H1 (cell line): Measurements from ENCODE around the gene OMG. TPM values are rescaled to one million over a fixed set of nuclear protein-coding genes. Genes with fewer than 3 reads are reported as not detected.

Experiments used
- CTCF ChIA-PET: fragments of 300-600 bp; sonication (Branson Sonifier 250); formaldehyde crosslinking; loops from one replicate; lab custom pipeline; 2021; ENCODE audit not compliant: partially characterized antibody; lab: Charles Lee
- POLR2A ChIA-PET: fragments of 300-600 bp; sonication (Branson Sonifier 250); formaldehyde crosslinking; loops from one replicate; lab custom pipeline; 2021; ENCODE audit warnings: inconsistent platforms; ENCODE audit not compliant: partially characterized antibody; lab: Charles Lee
- DNase-seq, 2 experiments: peaks; one replicate each; pipeline versions ENCODE4 v3.0.0 to v3.0.0-alpha.2; 2010 to 2022; ENCODE audit warnings: low spot score in 2 of 2, low read depth in 1 of 2, mixed read lengths in 1 of 2
- FAIRE-seq: peaks from 2 replicates; lab custom pipeline; 2011; peaks lifted over from hg19 to GRCh38; lab: Jason Lieb, UNC
- H2AFZ ChIP-seq: 2 replicates; pipeline ENCODE4 v1.8.1; 2012; ENCODE audit warnings: low read length, inconsistent platforms
- H2AK5ac ChIP-seq: 2 replicates; pipeline ENCODE4 v1.6.1; 2013; ENCODE audit warnings: low read depth, low read length
- H2BK120ac ChIP-seq: replicated peaks from 2 replicates; pipeline ENCODE3; 2013; ENCODE audit warnings: low read depth, low read length, inconsistent platforms
- H2BK12ac ChIP-seq: 2 replicates; pipeline ENCODE4 v1.6.1; 2013; ENCODE audit warnings: low read depth, low read length
- H2BK15ac ChIP-seq: 2 replicates; pipeline ENCODE4 v1.6.1; 2013; ENCODE audit warnings: low read length
- H2BK20ac ChIP-seq: 2 replicates; pipeline ENCODE4 v1.6.1; 2013; ENCODE audit warnings: low read length
- H2BK5ac ChIP-seq: 2 replicates; pipeline ENCODE4 v1.6.1; 2013; ENCODE audit warnings: low read depth, low read length
- H3K14ac ChIP-seq: 2 replicates; pipeline ENCODE4 v1.6.1; 2013; ENCODE audit warnings: inconsistent platforms; ENCODE audit not compliant: insufficient read length
- H3K18ac ChIP-seq: 2 replicates; pipeline ENCODE4 v1.6.1; 2013; ENCODE audit warnings: low read length; ENCODE audit errors: extremely low read depth
- H3K23ac ChIP-seq: 2 replicates; pipeline ENCODE4 v1.6.1; 2013; ENCODE audit warnings: inconsistent platforms; ENCODE audit not compliant: insufficient read length
- H3K23me2 ChIP-seq: 2 replicates; pipeline ENCODE4 v1.6.1; 2013; ENCODE audit warnings: low read depth, low read length
- H3K27ac ChIP-seq: 2 replicates; pipeline ENCODE4 v1.6.1; 2011; ENCODE audit warnings: low read depth, low read length, inconsistent platforms
- H3K27me3 ChIP-seq, 4 experiments: replicated peaks in 1 of 4; 1 replicate in 1 of 4; 2 replicates in 3 of 4; pipeline versions ENCODE4 v1.6.1 to v1.8.1; 2011 to 2013; ENCODE audit warnings: low read length in 3 of 4, mild to moderate bottlenecking in 3 of 4, inconsistent platforms in 2 of 4, mixed read lengths in 2 of 4, moderate library complexity in 1 of 4; ENCODE audit not compliant: control insufficient read depth in 3 of 4, insufficient read depth in 3 of 4; ENCODE audit errors: extremely low read depth in 1 of 4
- H3K36me3 ChIP-seq, 4 experiments: 2 replicates each; pipeline versions ENCODE4 v1.6.1 to v1.8.1; 2011 to 2013; ENCODE audit warnings: mild to moderate bottlenecking in 4 of 4, low read length in 3 of 4, moderate library complexity in 2 of 4, control low read depth in 1 of 4, inconsistent platforms in 1 of 4; ENCODE audit not compliant: insufficient read depth in 4 of 4, control insufficient read depth in 2 of 4
- H3K4ac ChIP-seq: replicated peaks from 2 replicates; pipeline ENCODE3; 2013; ENCODE audit warnings: low read length, low read depth, mixed read lengths, inconsistent platforms; ENCODE audit not compliant: insufficient read length
- H3K4me1 ChIP-seq, 4 experiments: replicated peaks in 1 of 4; 1 replicate in 1 of 4; 2 replicates in 3 of 4; pipeline versions ENCODE4 v1.6.1 to v1.8.1; 2011 to 2013; ENCODE audit warnings: low read length in 3 of 4, inconsistent platforms in 2 of 4, mixed read lengths in 1 of 4; ENCODE audit not compliant: insufficient read depth in 4 of 4, control insufficient read depth in 3 of 4
- H3K4me2 ChIP-seq, 2 experiments: 2 replicates each; pipeline versions ENCODE4 v1.6.1 to v1.8.1; 2011 to 2013; ENCODE audit warnings: low read depth in 2 of 2, low read length in 2 of 2, control low read depth in 1 of 2, inconsistent platforms in 1 of 2, mild to moderate bottlenecking in 1 of 2; ENCODE audit not compliant: insufficient read depth in 1 of 2
- H3K4me3 ChIP-seq, 4 experiments: fragments of 200-600, 300-600 bp in 1 of 4; sonication (generic), shearing (Covaris generic), sonication (Bioruptor Twin) in 1 of 4; 2 replicates each; pipeline versions ENCODE4 v1.5.1 to v1.8.1; 2011 to 2016; ENCODE audit warnings: low read length in 4 of 4, low read depth in 3 of 4, control low read depth in 2 of 4, inconsistent platforms in 2 of 4, mild to moderate bottlenecking in 2 of 4, mixed read lengths in 1 of 4, moderate library complexity in 1 of 4; ENCODE audit not compliant: insufficient read depth in 2 of 4; ENCODE audit errors: extremely low read depth in 1 of 4
- H3K56ac ChIP-seq: replicated peaks from 2 replicates; pipeline ENCODE3; 2013; ENCODE audit warnings: low read depth, mild to moderate bottlenecking, mixed read lengths, low read length, inconsistent platforms; ENCODE audit not compliant: insufficient read length
- H3K79me1 ChIP-seq: 2 replicates; pipeline ENCODE4 v1.6.1; 2013; ENCODE audit warnings: low read depth, low read length, control low read depth
- H3K79me2 ChIP-seq, 2 experiments: 2 replicates each; pipeline versions ENCODE4 v1.6.1 to v1.8.1; 2012 to 2013; ENCODE audit warnings: low read length in 2 of 2, mild to moderate bottlenecking in 2 of 2, inconsistent platforms in 1 of 2; ENCODE audit not compliant: insufficient read depth in 2 of 2, control insufficient read depth in 1 of 2
- H3K9ac ChIP-seq, 4 experiments: replicated peaks in 1 of 4; 1 replicate in 1 of 4; 2 replicates in 3 of 4; pipeline versions ENCODE4 v1.6.1 to v1.8.1; 2011 to 2013; ENCODE audit warnings: low read depth in 3 of 4, low read length in 3 of 4, control low read depth in 2 of 4, mild to moderate bottlenecking in 2 of 4, moderate library complexity in 2 of 4, inconsistent platforms in 1 of 4; ENCODE audit errors: extremely low read depth in 1 of 4
- H3K9me3 ChIP-seq, 2 experiments: 2 replicates each; pipeline versions ENCODE4 v1.6.1 to v1.8.1; 2012 to 2013; ENCODE audit warnings: mild to moderate bottlenecking in 2 of 2, moderate library complexity in 2 of 2, control low read depth in 1 of 2, inconsistent platforms in 1 of 2, low read depth in 1 of 2, low read length in 1 of 2, mixed read lengths in 1 of 2; ENCODE audit not compliant: insufficient read depth in 2 of 2
- H4K20me1 ChIP-seq, 2 experiments: replicated peaks in 1 of 2; 2 replicates each; pipeline versions ENCODE3 to v1.8.1; 2011 to 2013; ENCODE audit warnings: inconsistent platforms in 2 of 2, low read length in 2 of 2, mild to moderate bottlenecking in 1 of 2; ENCODE audit not compliant: insufficient read depth in 2 of 2, control insufficient read depth in 1 of 2
- H4K5ac ChIP-seq: 2 replicates; pipeline ENCODE4 v1.6.1; 2013; ENCODE audit warnings: low read length, low read depth, mixed read lengths, inconsistent platforms; ENCODE audit not compliant: insufficient read length
- H4K8ac ChIP-seq: 2 replicates; pipeline ENCODE4 v1.8.0; 2013; ENCODE audit warnings: mild to moderate bottlenecking, moderate library complexity, low read length, inconsistent platforms; ENCODE audit not compliant: insufficient read depth; ENCODE audit errors: extremely low read depth
- H4K91ac ChIP-seq: replicated peaks from 2 replicates; pipeline ENCODE3; 2013; ENCODE audit warnings: low read length, mixed read lengths, inconsistent platforms; ENCODE audit not compliant: insufficient read length
- ASH2L ChIP-seq: fragments of 200-600, 300-600 bp; sonication (generic); IDR thresholded peaks from one replicate; pipeline ENCODE4 v1.7.1; 2017; ENCODE audit warnings: low read length
- BRCA1 ChIP-seq: IDR thresholded peaks from 2 replicates; pipeline ENCODE4 v1.6.1; 2012; ENCODE audit warnings: low read depth, low read length, improper control_type of control experiment
- CHD2 ChIP-seq: IDR thresholded peaks from 2 replicates; pipeline ENCODE4 v1.6.1; 2012; ENCODE audit warnings: low read length, improper control_type of control experiment
- CREB1 ChIP-seq: IDR thresholded peaks from 2 replicates; pipeline ENCODE4 v1.6.1; 2012; ENCODE audit warnings: inconsistent platforms
- EZH2 ChIP-seq: fragments of 200-600 bp; sonication (generic); IDR thresholded peaks from 2 replicates; pipeline ENCODE4 v1.7.1; 2012; ENCODE audit warnings: low read depth, mild to moderate bottlenecking, moderate library complexity, low read length, inconsistent platforms; ENCODE audit not compliant: severe bottlenecking
- HDAC2 ChIP-seq, 2 experiments: fragments of 300-600 bp in 1 of 2; sonication (generic) in 1 of 2; IDR thresholded peaks; 2 replicates each; pipeline ENCODE4 v1.6.1; 2011 to 2012; ENCODE audit warnings: low read depth in 2 of 2, low read length in 2 of 2, mild to moderate bottlenecking in 2 of 2, moderate library complexity in 2 of 2, borderline replicate concordance in 1 of 2, inconsistent platforms in 1 of 2
- JUND ChIP-seq: IDR thresholded peaks from 2 replicates; pipeline ENCODE4 v1.6.1; 2011; ENCODE audit warnings: mild to moderate bottlenecking, improper control_type of control experiment, low read length
- NANOG ChIP-seq: IDR thresholded peaks from 2 replicates; pipeline ENCODE4 v1.6.1; 2011; ENCODE audit warnings: low read length, low read depth, mild to moderate bottlenecking, inconsistent platforms; ENCODE audit not compliant: insufficient read depth, poor library complexity, severe bottlenecking
- POLR2AphosphoS5 ChIP-seq: IDR thresholded peaks from 2 replicates; pipeline ENCODE4 v1.6.1; 2011; ENCODE audit warnings: low read depth, low read length
- RNF2 ChIP-seq: fragments of 200-900, 300-1000 bp; sonication (generic); IDR thresholded peaks from 2 replicates; pipeline ENCODE4 v1.7.1; 2016; ENCODE audit warnings: borderline replicate concordance, low read depth, mild to moderate bottlenecking, antibody characterized with exemption, low read length; ENCODE audit not compliant: poor library complexity, severe bottlenecking; ENCODE audit errors: missing control alignments
- TEAD4 ChIP-seq: IDR thresholded peaks from 2 replicates; pipeline ENCODE4 v1.6.1; 2012; ENCODE audit warnings: low read depth, low read length, inconsistent platforms, mixed read lengths
- WGBS, 2 experiments: shearing (Covaris generic) in 1 of 2; methylation state at CpG; one replicate each; pipeline versions ENCODE4 v1.1.6 to v1.1.7; 2013 to 2015; ENCODE audit warnings: low lambda C conversion rate in 2 of 2, mixed read lengths in 2 of 2, inconsistent platforms in 1 of 2, low coverage in 1 of 2, missing lambda C conversion rate in 1 of 2; ENCODE audit not compliant: insufficient replicate concordance in 2 of 2, insufficient coverage in 1 of 2, insufficient read length in 1 of 2; ENCODE audit errors: extremely low coverage in 1 of 2, missing lambda C conversion rate in 1 of 2; 5-methylcytosine and 5-hydroxymethylcytosine counted together
- polyA plus RNA-seq, 7 experiments: library from polyadenylated mRNA; depleted of rRNA in 3 of 7; stranded (reverse) in 5 of 7; unstranded in 2 of 7; fragments of >200 nt in 5 of 7; fragments of 200-250 nt in 2 of 7; gene quantifications; 1 replicate in 5 of 7; 2 replicates in 1 of 7; 4 replicates in 1 of 7; pipeline versions ENCODE4 v1.2.1 to v1.2.3, GENCODE V29; 2011 to 2013; ENCODE audit warnings: missing spikeins in 2 of 7, mixed read lengths in 2 of 7
- total RNA-seq: library from RNA; stranded (reverse); fragmentation: NEBNext Ultra II Directional; extraction: Animal tissue kit (Norgen Biotek cat#: 25700); gene quantifications from 2 replicates; pipeline ENCODE4 v1.2.1, GENCODE V29; 2021

OMG gene
- total and polyA plus RNA-seq, 2 of the 8 experiments (the other 6 are each of a cell fraction or from before 2014, with no cell fraction given): not detected

GRCh38 chr17:31313982-31314781 lies 17.1 kb upstream of the OMG start, which contains the start of gene EVI2B:
TSS of gene EVI2B (minus strand) at chr17:31314054. CDS start at chr17:31305609, 8,445 bp downstream.
- no peak within 1 kb of the TSS for H4K5ac ChIP-seq
- H3K56ac ChIP-seq: no peak within 1 kb of the TSS
- no peak within 1 kb of the TSS for H4K91ac ChIP-seq
- H3K9ac ChIP-seq: no peak within 1 kb of the TSS
- H4K8ac ChIP-seq: no peak within 1 kb of the TSS; the same call in 1 of the 2 replicates
- no peak within 1 kb of the TSS for H3K27ac ChIP-seq
- no peak within 1 kb of the TSS for H3K14ac ChIP-seq
- DNase-seq (no peak), FAIRE-seq (no peak)
- no peak within 1 kb of the TSS for H2AFZ ChIP-seq
- no peak within 1 kb of the TSS for H2BK20ac ChIP-seq
- H3K79me2 ChIP-seq: no peaks in the 10 kb centered on the region
- no peak within 1 kb of the TSS for H3K4me3 ChIP-seq
- H2BK12ac ChIP-seq: no peak within 1 kb of the TSS
- H2BK5ac ChIP-seq: no peak within 1 kb of the TSS
- H2BK15ac ChIP-seq: no peak within 1 kb of the TSS
- POLR2A ChIA-PET: no interaction called here
- TF ChIP-seq CREB1 (no peak), JUND (no peak), TEAD4 (no peak), CHD2 (no peak), RNF2 (no peak), BRCA1 (no peak), ASH2L (no peak), EZH2 (no peak), HDAC2 (IDR thresholded peaks at IDR 0.05; ENCODE audit: borderline replicate concordance in 1 of 2, low read depth in 2 of 2, low read length in 2 of 2) (no peak), NANOG (no peak), POLR2AphosphoS5 (no peak)
- H3K27me3 ChIP-seq: no peaks in the 10 kb centered on the region
- no peaks in the 10 kb centered on the region for H3K79me1 ChIP-seq
- H3K36me3 ChIP-seq: no peaks in the 10 kb centered on the region
- 91% methylated on average over 3 of the region's 3 CpGs; no CpG with 5 or more reads in 1 of the 2 experiments for WGBS, 2 experiments
- H3K23ac ChIP-seq: no peak within 1 kb of the TSS
- H2BK120ac ChIP-seq: no peak within 1 kb of the TSS
- CTCF ChIA-PET: interaction anchor here (1.2 kb wide), 1 partner anchor 26 kb away, joined by 3 read pairs; no protein-coding TSS in a partner anchor
- no peak within 1 kb of the TSS for H3K18ac ChIP-seq
- H4K20me1 ChIP-seq: no peaks in the 10 kb centered on the region
- no peak within 1 kb of the TSS for H3K4ac ChIP-seq
- no peak within 1 kb of the TSS for H3K4me2 ChIP-seq
- H3K4me1 ChIP-seq: 0 out of 7 replicates have a peak, but pooled peaks cover 0 to 4% (median 0%) of the 10 kb centered on the region in 4 experiments
- no peaks in the 10 kb centered on the region for H3K9me3 ChIP-seq
- no peak within 1 kb of the TSS for H2AK5ac ChIP-seq
- H3K23me2 ChIP-seq: no peaks in the 10 kb centered on the region
